H1 (cell line): ENCODE data around the gene EGF. TPM values are rescaled to one million over a fixed set of nuclear protein-coding genes. Genes with fewer than 3 reads are reported as not detected.

Experiments used
- POLR2AphosphoS5 ChIP-seq: IDR thresholded peaks from 2 replicates; pipeline ENCODE4 v1.6.1; 2011; ENCODE audit warnings: low read depth, low read length
- RAD21 ChIP-seq, 2 experiments: IDR thresholded peaks in 1 of 2; conservative IDR thresholded peaks in 1 of 2; 2 replicates each; pipeline ENCODE4 v1.6.1; 2011; ENCODE audit warnings: low read depth in 2 of 2, low read length in 2 of 2, improper control_type of control experiment in 1 of 2, inconsistent platforms in 1 of 2, mild to moderate bottlenecking in 1 of 2, moderate library complexity in 1 of 2
- polyA plus RNA-seq, 7 experiments: library from polyadenylated mRNA; depleted of rRNA in 3 of 7; stranded (reverse) in 5 of 7; unstranded in 2 of 7; fragments of >200 nt in 5 of 7; fragments of 200-250 nt in 2 of 7; gene quantifications; 1 replicate in 5 of 7; 2 replicates in 1 of 7; 4 replicates in 1 of 7; pipeline versions ENCODE4 v1.2.1 to v1.2.3, GENCODE V29; 2011 to 2013; ENCODE audit warnings: missing spikeins in 2 of 7, mixed read lengths in 2 of 7
- total RNA-seq: library from RNA; stranded (reverse); fragmentation: NEBNext Ultra II Directional; extraction: Animal tissue kit (Norgen Biotek cat#: 25700); gene quantifications from 2 replicates; pipeline ENCODE4 v1.2.1, GENCODE V29; 2021

The EGF gene
- total and polyA plus RNA-seq, 2 of the 8 experiments (the other 6 are each of a cell fraction or from before 2014, with no cell fraction given) = 1.5 to 2.6 TPM

DNA sequence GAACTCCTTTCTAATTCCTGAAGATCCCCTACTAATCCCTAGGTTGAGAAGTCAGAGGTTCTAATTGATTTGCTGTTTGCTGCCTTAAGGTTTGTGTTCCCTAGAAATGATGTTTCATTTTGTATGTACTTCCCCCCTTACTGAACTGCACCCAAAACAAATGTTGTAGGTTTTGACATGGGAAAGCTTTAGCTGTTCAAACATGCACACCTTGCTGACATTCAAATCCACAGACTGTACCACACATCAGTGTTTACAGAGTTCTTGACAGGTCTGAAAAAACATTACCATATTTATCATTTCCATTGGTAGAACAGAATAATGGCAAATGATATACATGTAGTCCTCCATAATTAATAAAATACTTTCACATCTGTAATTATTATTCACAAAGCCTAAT, 18.2 kb downstream of the EGF start (continued):
- TF ChIP-seq RAD21 (IDR thresholded peaks at IDR 0.05 in 1 of 2, conservative IDR thresholded peaks at IDR 0.05 in 1 of 2; ENCODE audit: low read depth in 2 of 2, low read length in 2 of 2) (no peak), POLR2AphosphoS5 (no peak)
